HEK293T (cell line): ENCODE data around the gene IL2RA.
"Not testable (repeated sequence)": the region's sequence is repeated elsewhere in the genome, so short reads cannot be mapped to it uniquely, and the experiment has no call there.

ENCODE experiments used
- CTCF ChIA-PET: fragments of 350-600 bp; formaldehyde crosslinking; extraction: SDS; loops from one replicate; lab custom pipeline; 2021; ENCODE audit warnings: antibody characterized with exemption, inconsistent platforms; lab: Yijun Ruan, JAX
- POLR2A ChIA-PET: fragments of 350-600 bp; formaldehyde crosslinking; extraction: SDS; loops from one replicate; lab custom pipeline; 2020; ENCODE audit warnings: antibody characterized with exemption, inconsistent platforms; lab: Yijun Ruan, JAX
- DNase-seq: peaks from one replicate; pipeline ENCODE4 v3.0.0; 2012; ENCODE audit warnings: mixed read lengths; ENCODE audit errors: extremely low spot score
- ARNT ChIP-seq: fragments of 450-650 bp; IDR thresholded peaks from 2 replicates; pipeline ENCODE4 v1.6.1; 2017; ENCODE audit warnings: mild to moderate bottlenecking
- BHLHE40 ChIP-seq: fragments of 450-650 bp; IDR thresholded peaks from 2 replicates; pipeline ENCODE4 v1.6.1; 2016; ENCODE audit warnings: mild to moderate bottlenecking, moderate library complexity, borderline replicate concordance
- CTBP1 ChIP-seq: fragments of 450-650 bp; IDR thresholded peaks from 2 replicates; pipeline ENCODE4 v1.6.1; 2016; ENCODE audit warnings: borderline replicate concordance
- ELF4 ChIP-seq: fragments of 450-650 bp; IDR thresholded peaks from 2 replicates; pipeline ENCODE4 v1.6.1; 2017; ENCODE audit warnings: antibody characterized with exemption
- FOXA1 ChIP-seq: fragments of 450-650 bp; IDR thresholded peaks from 2 replicates; pipeline ENCODE4 v1.6.1; 2016; ENCODE audit warnings: mild to moderate bottlenecking
- FOXK2 ChIP-seq: fragments of 450-650 bp; IDR thresholded peaks from 2 replicates; pipeline ENCODE4 v1.6.1; 2016; ENCODE audit warnings: mild to moderate bottlenecking
- FOXM1 ChIP-seq: fragments of 450-650 bp; IDR thresholded peaks from 2 replicates; pipeline ENCODE4 v1.6.1; 2017; ENCODE audit warnings: mild to moderate bottlenecking, borderline replicate concordance
- HDGF ChIP-seq: fragments of 450-650 bp; IDR thresholded peaks from 2 replicates; pipeline ENCODE4 v1.6.1; 2017; ENCODE audit warnings: antibody characterized with exemption, borderline replicate concordance
- L3MBTL2 ChIP-seq: fragments of 450-650 bp; conservative IDR thresholded peaks from 2 replicates; pipeline ENCODE4 v1.6.1; 2016; ENCODE audit warnings: mild to moderate bottlenecking
- LEF1 ChIP-seq: fragments of 450-650 bp; IDR thresholded peaks from 2 replicates; pipeline ENCODE4 v1.6.1; 2017; ENCODE audit warnings: mild to moderate bottlenecking, borderline replicate concordance
- NFRKB ChIP-seq: fragments of 450-650 bp; IDR thresholded peaks from 2 replicates; pipeline ENCODE4 v1.6.1; 2016; ENCODE audit warnings: mild to moderate bottlenecking, moderate library complexity
- PKNOX1 ChIP-seq: fragments of 450-650 bp; IDR thresholded peaks from 2 replicates; pipeline ENCODE4 v1.6.1; 2016
- SP1 ChIP-seq: fragments of 450-650 bp; IDR thresholded peaks from 2 replicates; pipeline ENCODE4 v1.6.1; 2017
- SUZ12 ChIP-seq: fragments of 450-650 bp; IDR thresholded peaks from 2 replicates; pipeline ENCODE4 v1.6.1; 2016; ENCODE audit warnings: mild to moderate bottlenecking
- TARDBP ChIP-seq: fragments of 450-650 bp; IDR thresholded peaks from 2 replicates; pipeline ENCODE4 v1.6.1; 2016
- ZNF384 ChIP-seq: fragments of 450-650 bp; IDR thresholded peaks from 2 replicates; pipeline ENCODE4 v1.6.1; 2016

IL2RA gene

GRCh38 chr10:5963591-5963990 is 98.6 kb downstream of the IL2RA start:
- ChIA-PET POLR2A (no interaction called here), CTCF (no interaction called here)
- DNase-seq, result no peak
- no peak for TF ChIP-seq FOXK2
- TF ChIP-seq FOXA1, result no peak
- no peak for TF ChIP-seq ZNF384
- no peak for TF ChIP-seq FOXM1
- TF ChIP-seq LEF1, result no peak
- TF ChIP-seq L3MBTL2, result no peak
- no peak for TF ChIP-seq TARDBP
- no peak for TF ChIP-seq PKNOX1
- no peak for TF ChIP-seq ELF4
- no peak for TF ChIP-seq SP1
- no peak for TF ChIP-seq BHLHE40

- ChIA-PET CTCF (no interaction called here), POLR2A (no interaction called here)
- TF ChIP-seq CTBP1 (no peak), L3MBTL2 (no peak), FOXK2 (no peak), LEF1 (no peak), FOXM1 (no peak), HDGF (no peak), ARNT (no peak), FOXA1 (no peak), NFRKB (no peak), SUZ12 (no peak), TARDBP (no peak), ZNF384 (no peak), PKNOX1 (no peak)
- no peak for DNase-seq
These were observed 99.1 kb downstream of the IL2RA start for GRCh38 chr10:5963071-5963470.

GRCh38 chr10:5962358-5962940 is 99.7 kb downstream of the IL2RA start:
- DNase-seq, CTCF ChIA-PET, POLR2A ChIA-PET: not testable (repeated sequence)

GRCh38 chr10:5961405-5962100 is 100.6 kb downstream of the IL2RA start:
- TF ChIP-seq ARNT, result no peak
- no peak for TF ChIP-seq ZNF384
- TF ChIP-seq PKNOX1, result no peak
- TF ChIP-seq HDGF, result no peak
- no peak for TF ChIP-seq CTBP1
- no peak for TF ChIP-seq FOXA1
- no peak for TF ChIP-seq ELF4
- no peak for TF ChIP-seq SP1
- TF ChIP-seq SUZ12, result no peak
- no peak for TF ChIP-seq BHLHE40
- no peak for TF ChIP-seq FOXK2
- no peak for TF ChIP-seq NFRKB
- no peak for TF ChIP-seq TARDBP
- TF ChIP-seq LEF1, result no peak
- TF ChIP-seq L3MBTL2, result no peak
- TF ChIP-seq FOXM1, result no peak
- DNase-seq, result no peak
- CTCF ChIA-PET, result no interaction called here
- POLR2A ChIA-PET, result no interaction called here

- CTCF ChIA-PET, DNase-seq, POLR2A ChIA-PET: not testable (repeated sequence)
These were observed 101.2 kb downstream of the IL2RA start for GRCh38 chr10:5960973-5961275.
